Stimulated activated CD8-positive, alpha-beta memory T cell treated with anti-CD3 and anti-CD28 coated beads, Interleukin-15, amount 100 ng/mL, for 48 hours (primary cell): ENCODE measurements around the gene CHTF18.
"Not testable (repeated sequence)": the region's sequence is repeated elsewhere in the genome, so short reads cannot be mapped to it uniquely, and the experiment has no call there.

Experiments
- DNase-seq, 2 donors: peaks; one replicate each; pipeline ENCODE4 v3.0.0-alpha.2; 2020; ENCODE audit warnings: low read depth in 2 of 2

Gene CHTF18

GRCh38 chr16:830107-830870, 41.9 kb downstream of the CHTF18 start:
- DNase-seq: no peak

- no peak for DNase-seq
Observed at GRCh38 chr16:830871-831570, 42.6 kb downstream of the CHTF18 start.

GRCh38 chr16:831571-832413, 43.4 kb downstream of the CHTF18 start:
- no peak for DNase-seq

GRCh38 chr16:832652-833336, 44.4 kb downstream of the CHTF18 start:
- DNase-seq: no peak

GRCh38 chr16:833411-833810, 45.0 kb downstream of the CHTF18 start:
- DNase-seq: no peak

GRCh38 chr16:835373-835772, 47.0 kb downstream of the CHTF18 start:
- no peak for DNase-seq

- no peak for DNase-seq
Observed at GRCh38 chr16:836221-836620, 47.8 kb downstream of the CHTF18 start.

- not testable (repeated sequence) for DNase-seq
Observed at GRCh38 chr16:836822-837221, 48.4 kb downstream of the CHTF18 start.

GRCh38 chr16:838741-839140, 50.3 kb downstream of the CHTF18 start:
- DNase-seq: no peak

- no peak for DNase-seq
Observed at GRCh38 chr16:839643-840408, 51.4 kb downstream of the CHTF18 start.

- no peak for DNase-seq
Observed at GRCh38 chr16:840561-841454, 52.4 kb downstream of the CHTF18 start.

GRCh38 chr16:841455-842060, 53.1 kb downstream of the CHTF18 start:
- DNase-seq: no peak

GRCh38 chr16:842061-842476, 53.6 kb downstream of the CHTF18 start:
- no peak for DNase-seq

GRCh38 chr16:842711-843560, 54.5 kb downstream of the CHTF18 start:
- DNase-seq: no peak

GRCh38 chr16:843771-844170, 55.4 kb downstream of the CHTF18 start:
- DNase-seq: no peak

- DNase-seq: no peak
Observed at GRCh38 chr16:844638-845350, 56.4 kb downstream of the CHTF18 start.

GRCh38 chr16:845351-845745, 56.9 kb downstream of the CHTF18 start:
- no peak for DNase-seq

GRCh38 chr16:847151-847550, 58.7 kb downstream of the CHTF18 start:
- no peak for DNase-seq
